NCI-H345 (cell line): ENCODE measurements around the gene NFKBIA.
"Not testable (repeated sequence)": the region's sequence is repeated elsewhere in the genome, so short reads cannot be mapped to it uniquely, and the experiment has no call there.

Experiments
- DNase-seq: peaks from one replicate; lab custom pipeline; 2025; lab: John Stamatoyannopoulos, UW

The NFKBIA gene

GRCh38 chr14:35408026-35408425 lies 3.5 kb upstream of the NFKBIA start:
- DNase-seq, result no peak

GRCh38 chr14:35407306-35407630 lies 2.7 kb upstream of the NFKBIA start:
- DNase-seq, result peak; percentile 16

DNA sequence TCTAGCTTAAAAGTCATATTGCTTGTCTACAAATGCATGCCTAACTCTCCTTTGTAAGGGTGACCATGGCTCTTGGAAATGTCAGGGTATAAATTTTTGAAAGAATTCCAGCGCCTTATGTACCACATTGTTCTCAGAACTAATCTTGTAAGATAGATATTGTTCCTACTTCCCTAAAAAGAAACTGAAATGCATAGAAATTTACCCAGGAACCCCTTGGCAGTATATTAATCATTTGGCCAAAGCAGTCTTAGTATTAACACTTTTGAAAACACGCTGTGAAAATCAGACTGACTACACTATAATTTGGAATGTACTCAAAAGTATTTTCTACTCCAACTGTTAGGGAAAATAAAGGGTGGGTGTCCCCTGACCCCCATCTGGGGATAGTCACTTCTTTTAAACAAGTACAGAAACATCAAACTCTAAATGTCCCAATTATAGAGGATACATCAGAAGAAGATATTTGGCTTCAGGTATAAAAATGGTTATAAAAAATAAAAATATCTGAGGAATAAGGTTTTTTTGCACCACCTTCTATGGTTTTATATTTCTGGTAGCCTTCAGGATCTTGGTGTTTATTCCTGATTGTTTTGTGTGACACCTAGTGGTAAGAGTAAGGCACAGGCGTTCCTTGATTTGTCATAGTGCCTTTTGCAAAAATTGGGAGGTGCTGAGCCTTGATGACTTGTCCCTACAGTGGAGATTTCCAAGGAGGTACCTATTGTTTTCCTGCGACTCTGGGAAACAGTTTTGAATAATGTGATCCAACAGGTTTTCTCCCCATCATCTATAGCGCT lies 2.2 kb upstream of the NFKBIA start:
- DNase-seq, result peak; percentile 75

DNA sequence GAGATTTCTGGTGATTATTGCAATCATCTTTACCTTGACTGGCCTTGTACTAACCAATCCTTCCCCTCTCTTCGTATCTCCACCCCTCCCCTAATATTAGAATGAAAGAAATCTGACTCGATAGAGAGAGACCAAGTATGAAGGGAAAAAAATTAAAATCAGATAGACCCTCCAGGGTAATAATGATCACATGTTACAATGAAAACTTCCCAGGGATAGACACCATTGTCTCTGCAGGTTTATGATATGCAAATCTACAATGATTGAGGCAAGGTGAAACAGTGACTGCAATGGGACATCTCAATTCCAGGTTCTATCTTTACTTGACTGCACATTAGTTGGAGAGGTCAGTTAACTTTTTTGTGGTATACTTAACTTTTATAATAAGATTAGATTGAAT lies 1.5 kb upstream of the NFKBIA start:
- no peak for DNase-seq

GRCh38 chr14:35405304-35405996 lies 901 bp upstream of the NFKBIA start:
- peak; percentile 51 for DNase-seq

DNA sequence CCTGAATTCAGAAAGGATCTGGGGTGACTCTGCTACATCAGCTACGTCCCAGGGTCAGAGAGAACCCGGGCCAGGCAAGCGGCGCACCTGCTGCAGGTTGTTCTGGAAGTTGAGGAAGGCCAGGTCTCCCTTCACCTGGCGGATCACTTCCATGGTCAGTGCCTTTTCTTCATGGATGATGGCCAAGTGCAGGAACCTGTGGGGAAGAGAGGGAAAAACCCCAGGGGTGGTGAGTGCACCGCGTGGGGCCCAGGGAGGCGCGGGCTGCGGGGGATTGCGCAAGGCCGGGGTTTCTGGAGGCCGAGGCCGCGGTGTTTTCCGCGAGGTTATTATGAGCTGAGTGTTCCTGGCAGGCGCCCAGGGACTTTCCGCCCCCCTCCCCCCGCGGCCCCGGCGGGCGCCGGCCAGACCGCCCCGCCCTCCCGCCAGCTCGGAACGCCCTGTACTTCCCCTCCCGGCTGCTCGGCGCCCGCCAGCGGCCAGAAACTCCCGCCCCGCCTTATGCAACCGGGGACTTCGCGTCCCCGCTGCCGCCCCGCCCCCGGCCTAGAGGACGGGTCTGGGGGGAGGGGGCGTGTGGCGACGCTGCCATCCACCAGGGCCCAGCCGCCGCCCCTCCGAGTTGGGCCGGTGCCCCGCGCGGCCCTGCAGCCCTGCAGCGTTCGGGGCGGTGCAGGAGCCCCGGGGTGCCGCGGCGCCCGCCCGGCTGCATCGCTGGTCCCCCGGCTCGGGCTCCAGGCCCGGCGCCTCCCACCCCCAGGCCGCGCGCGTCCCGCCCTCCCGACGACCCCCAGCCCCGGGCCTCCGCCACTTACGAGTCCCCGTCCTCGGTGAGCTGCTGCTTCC lies 723 bp downstream of the NFKBIA start:
- DNase-seq, result peak; percentile 96

- no peak for DNase-seq
Observed at GRCh38 chr14:35403114-35403602, 1.4 kb downstream of the NFKBIA start.

- no peak for DNase-seq
Observed at GRCh38 chr14:35402323-35403113, 2.0 kb downstream of the NFKBIA start.

GRCh38 chr14:35401422-35402265 lies 2.9 kb downstream of the NFKBIA start:
- no peak for DNase-seq

DNA sequence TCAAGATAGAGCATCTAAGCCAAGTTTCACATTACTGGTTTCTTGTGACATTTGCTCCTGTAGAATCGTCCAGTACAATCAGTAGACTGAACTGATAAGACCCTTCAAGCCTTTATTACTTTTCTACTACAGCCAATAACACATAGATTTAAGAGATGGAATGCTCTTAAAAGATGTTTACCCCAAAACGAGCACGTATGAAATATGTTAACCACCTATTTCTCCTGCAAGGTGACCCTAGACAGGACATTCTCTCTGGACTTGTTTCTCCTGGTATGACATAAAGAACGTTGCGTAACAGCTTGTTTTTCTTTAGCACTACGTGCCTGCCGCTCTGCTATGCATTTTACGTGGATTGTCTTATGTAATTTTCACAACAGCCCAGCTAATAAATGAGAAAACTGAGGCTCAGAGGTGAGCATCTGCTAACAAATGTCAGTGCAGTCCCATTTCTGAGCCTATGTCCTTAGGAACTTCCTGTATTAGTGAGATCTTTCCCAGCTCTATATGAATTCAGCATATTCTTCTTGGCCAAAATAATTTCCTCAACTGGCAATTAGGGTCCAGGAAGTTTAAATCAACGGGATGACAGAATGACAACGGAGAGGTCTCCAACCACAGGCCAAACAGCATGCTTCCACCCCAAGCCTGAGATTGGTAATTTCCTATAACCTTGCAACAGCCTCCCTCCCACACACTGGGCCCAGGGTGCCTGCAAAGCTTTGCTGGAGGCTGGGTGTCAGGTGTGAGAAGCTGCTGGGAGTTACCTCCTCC lies 3.7 kb downstream of the NFKBIA start:
- DNase-seq, result no peak

DNA sequence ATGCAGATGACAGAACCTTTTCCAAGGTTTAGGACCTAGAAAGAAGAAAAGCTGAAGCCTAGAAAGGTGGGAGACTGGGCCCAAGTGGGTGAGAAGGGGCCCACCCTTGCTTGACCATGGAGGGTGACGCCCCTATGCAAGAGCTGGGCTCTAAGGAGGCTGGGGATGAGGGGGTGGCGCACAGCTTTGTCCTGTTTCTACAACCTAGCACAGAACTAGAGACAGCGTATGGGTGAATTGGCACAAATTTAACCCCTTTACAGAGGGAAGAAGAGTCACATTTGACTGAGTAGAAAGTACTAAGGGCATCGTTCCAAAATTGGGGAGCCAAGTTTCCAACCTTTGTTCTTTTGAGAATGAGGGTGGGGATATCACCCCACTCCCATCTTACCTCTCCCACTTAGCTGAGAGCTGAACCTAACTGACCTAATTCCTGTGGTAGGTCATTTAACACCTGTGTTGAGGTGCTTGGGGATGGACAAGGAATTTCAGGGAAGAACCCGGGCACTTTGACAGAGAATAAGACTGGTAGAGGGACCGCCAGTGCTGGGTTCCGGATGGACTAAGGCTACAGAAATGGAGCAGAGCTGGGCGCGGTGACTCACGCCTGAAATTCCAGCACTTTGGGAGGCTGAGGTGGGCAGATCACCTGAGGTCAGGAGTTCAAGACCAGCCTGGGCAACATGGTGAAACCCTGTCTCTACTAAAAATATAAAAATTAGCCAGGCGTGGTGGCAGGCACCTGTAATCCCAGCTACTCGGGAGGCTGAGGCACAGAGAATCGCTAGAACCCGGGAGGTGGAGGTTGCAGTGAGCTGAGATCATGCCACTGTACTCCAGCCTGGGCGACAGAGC lies 5.2 kb downstream of the NFKBIA start:
- DNase-seq, result no peak

DNA sequence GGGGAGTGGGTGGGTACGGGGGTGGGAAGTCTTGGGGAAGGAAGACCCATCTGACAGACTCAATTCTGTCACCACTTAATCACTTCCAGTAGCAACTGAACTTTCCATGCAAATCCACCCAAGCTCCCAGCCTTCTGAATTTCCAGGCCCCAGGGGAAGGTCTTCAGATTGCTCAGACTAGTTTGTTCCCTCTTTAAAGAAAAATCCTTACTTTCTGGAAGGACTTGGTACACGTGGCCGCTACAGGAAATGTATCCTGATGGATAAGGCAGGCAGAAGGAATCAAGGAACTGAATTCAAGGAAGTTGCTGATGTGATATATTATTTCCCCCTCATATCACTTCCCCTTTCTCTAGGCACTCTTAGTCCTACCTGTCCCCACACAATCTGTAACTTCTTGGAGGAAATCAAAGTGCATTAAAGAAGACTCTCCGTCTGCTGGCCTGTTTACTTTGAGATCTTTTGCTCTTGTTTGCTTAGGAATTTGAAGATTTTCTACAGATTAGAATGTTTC lies 6.4 kb downstream of the NFKBIA start:
- no peak for DNase-seq

GRCh38 chr14:35396610-35397009 lies 7.9 kb downstream of the NFKBIA start:
- not testable (repeated sequence) for DNase-seq

GRCh38 chr14:35395283-35395682 lies 9.3 kb downstream of the NFKBIA start:
- no peak for DNase-seq

GRCh38 chr14:35394326-35395013 lies 10.1 kb downstream of the NFKBIA start:
- no peak for DNase-seq

- no peak for DNase-seq
Observed at GRCh38 chr14:35393826-35394225, 10.7 kb downstream of the NFKBIA start.

DNA sequence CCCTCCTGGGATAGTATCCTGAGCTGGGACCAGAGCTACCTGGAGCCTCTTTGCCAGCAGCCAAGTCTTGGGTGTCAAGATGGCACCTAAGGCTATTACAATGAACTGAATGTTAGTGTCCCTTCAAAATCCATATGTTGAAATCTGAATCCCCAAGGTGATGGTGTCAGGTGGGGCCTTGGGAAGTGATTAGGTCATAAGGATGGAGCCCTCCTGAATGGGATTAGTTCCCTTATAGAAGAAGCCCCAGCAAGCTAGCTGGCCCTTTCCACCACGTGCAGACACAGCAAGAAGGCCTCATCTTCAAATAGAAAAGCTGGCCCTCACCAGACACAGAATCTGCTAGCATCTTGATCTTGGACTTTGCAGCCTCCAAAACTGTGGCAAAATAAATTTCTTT lies 12.4 kb downstream of the NFKBIA start:
- no peak for DNase-seq

GRCh38 chr14:35391388-35391710 lies 13.2 kb downstream of the NFKBIA start:
- no peak for DNase-seq
